Bone marrow (tissue), 2 donors: ENCODE measurements around the gene ZNF394.

Experiments used
- DNase-seq, 2 donors: peaks; one replicate each; lab custom pipeline; 2025; lab: John Stamatoyannopoulos, UW

Gene ZNF394

GRCh38 chr7:99449326-99449725 lies 50.8 kb downstream of the ZNF394 start:
- no peak for DNase-seq

GRCh38 chr7:99448855-99449254 lies 51.2 kb downstream of the ZNF394 start:
- DNase-seq = no peak

GRCh38 chr7:99447943-99448342 lies 52.1 kb downstream of the ZNF394 start:
- DNase-seq = no peak

GRCh38 chr7:99446096-99446495 lies 54.0 kb downstream of the ZNF394 start:
- DNase-seq = no peak
